ENCODE data around the gene GAS2L2. TPM values are rescaled to one million over a fixed set of nuclear protein-coding genes. Genes with fewer than 3 reads are reported as not detected.

Gene GAS2L2
- total RNA-seq, 1 experiment from 2014 or later, result not detected

- Histone ChIP-seq H3K27me3 (ENCODE audit: control insufficient read depth, insufficient read depth, low read length) (no peaks in the 10 kb centered on the region), H3K36me3 (ENCODE audit: control insufficient read depth, insufficient read depth, low read length) (no peaks in the 10 kb centered on the region), H3K27ac (ENCODE audit: low read length) (no peak overlapping the region), H3K4me3 (ENCODE audit: low read depth in 2 of 2, low read length in 2 of 2) (no peak overlapping the region), H3K9me3 (ENCODE audit: control insufficient read depth, insufficient read depth, low read depth, low read length) (no peaks in the 10 kb centered on the region), H3K4me1 (ENCODE audit: control insufficient read depth, insufficient read depth, low read length) (peaks cover 7% of the 10 kb centered on the region; the same call in 1 of the 2 replicates)
- POLR2A ChIA-PET, result no interaction called here
- DNase-seq (ENCODE audit: low read depth, low spot score), result no peak
- in situ Hi-C loops (cut with HindIII; ENCODE audit: low pct_unique_long_range_greater_than_20kb, low sequenced_read_pairs) (no loop called here), intact Hi-C loops (cut with micrococcal nuclease; ENCODE audit: unreplicated experiment) (no loop called here)
- no peak for TF ChIP-seq POLR2AphosphoS5 (IDR thresholded peaks at IDR 0.05; ENCODE audit: low read depth, low read length)
- TF ChIP-seq, protein P1, sequence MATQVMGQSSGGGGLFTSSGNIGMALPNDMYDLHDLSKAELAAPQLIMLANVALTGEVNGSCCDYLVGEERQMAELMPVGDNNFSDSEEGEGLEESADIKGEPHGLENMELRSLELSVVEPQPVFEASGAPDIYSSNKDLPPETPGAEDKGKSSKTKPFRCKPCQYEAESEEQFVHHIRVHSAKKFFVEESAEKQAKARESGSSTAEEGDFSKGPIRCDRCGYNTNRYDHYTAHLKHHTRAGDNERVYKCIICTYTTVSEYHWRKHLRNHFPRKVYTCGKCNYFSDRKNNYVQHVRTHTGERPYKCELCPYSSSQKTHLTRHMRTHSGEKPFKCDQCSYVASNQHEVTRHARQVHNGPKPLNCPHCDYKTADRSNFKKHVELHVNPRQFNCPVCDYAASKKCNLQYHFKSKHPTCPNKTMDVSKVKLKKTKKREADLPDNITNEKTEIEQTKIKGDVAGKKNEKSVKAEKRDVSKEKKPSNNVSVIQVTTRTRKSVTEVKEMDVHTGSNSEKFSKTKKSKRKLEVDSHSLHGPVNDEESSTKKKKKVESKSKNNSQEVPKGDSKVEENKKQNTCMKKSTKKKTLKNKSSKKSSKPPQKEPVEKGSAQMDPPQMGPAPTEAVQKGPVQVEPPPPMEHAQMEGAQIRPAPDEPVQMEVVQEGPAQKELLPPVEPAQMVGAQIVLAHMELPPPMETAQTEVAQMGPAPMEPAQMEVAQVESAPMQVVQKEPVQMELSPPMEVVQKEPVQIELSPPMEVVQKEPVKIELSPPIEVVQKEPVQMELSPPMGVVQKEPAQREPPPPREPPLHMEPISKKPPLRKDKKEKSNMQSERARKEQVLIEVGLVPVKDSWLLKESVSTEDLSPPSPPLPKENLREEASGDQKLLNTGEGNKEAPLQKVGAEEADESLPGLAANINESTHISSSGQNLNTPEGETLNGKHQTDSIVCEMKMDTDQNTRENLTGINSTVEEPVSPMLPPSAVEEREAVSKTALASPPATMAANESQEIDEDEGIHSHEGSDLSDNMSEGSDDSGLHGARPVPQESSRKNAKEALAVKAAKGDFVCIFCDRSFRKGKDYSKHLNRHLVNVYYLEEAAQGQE (IDR thresholded peaks at IDR 0.05; ENCODE audit: insufficient read depth in 1 of 2, low read depth in 2 of 2, low read length in 1 of 2), result no peak
- TF ChIP-seq, protein P2, sequence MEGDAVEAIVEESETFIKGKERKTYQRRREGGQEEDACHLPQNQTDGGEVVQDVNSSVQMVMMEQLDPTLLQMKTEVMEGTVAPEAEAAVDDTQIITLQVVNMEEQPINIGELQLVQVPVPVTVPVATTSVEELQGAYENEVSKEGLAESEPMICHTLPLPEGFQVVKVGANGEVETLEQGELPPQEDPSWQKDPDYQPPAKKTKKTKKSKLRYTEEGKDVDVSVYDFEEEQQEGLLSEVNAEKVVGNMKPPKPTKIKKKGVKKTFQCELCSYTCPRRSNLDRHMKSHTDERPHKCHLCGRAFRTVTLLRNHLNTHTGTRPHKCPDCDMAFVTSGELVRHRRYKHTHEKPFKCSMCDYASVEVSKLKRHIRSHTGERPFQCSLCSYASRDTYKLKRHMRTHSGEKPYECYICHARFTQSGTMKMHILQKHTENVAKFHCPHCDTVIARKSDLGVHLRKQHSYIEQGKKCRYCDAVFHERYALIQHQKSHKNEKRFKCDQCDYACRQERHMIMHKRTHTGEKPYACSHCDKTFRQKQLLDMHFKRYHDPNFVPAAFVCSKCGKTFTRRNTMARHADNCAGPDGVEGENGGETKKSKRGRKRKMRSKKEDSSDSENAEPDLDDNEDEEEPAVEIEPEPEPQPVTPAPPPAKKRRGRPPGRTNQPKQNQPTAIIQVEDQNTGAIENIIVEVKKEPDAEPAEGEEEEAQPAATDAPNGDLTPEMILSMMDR (IDR thresholded peaks at IDR 0.05), result no peak
- TF ChIP-seq SIN3A (IDR thresholded peaks at IDR 0.05; ENCODE audit: borderline replicate concordance, insufficient read depth, low read depth, low read length), result no peak
- TF ChIP-seq TCF7L2 (IDR thresholded peaks at IDR 0.05; ENCODE audit: low read depth, low read length), result no peak
- ATAC-seq, result no peak
- CTCF ChIA-PET, result interaction anchor here (0.6 kb wide), 1 partner anchor 81 kb away, joined by 3 read pairs; no protein-coding TSS in a partner anchor
- no TSS peak for BruUV-seq (replicated peaks)
These were observed 17.8 kb downstream of the GAS2L2 start for GRCh38 chr17:35735036-35735805.

DNA sequence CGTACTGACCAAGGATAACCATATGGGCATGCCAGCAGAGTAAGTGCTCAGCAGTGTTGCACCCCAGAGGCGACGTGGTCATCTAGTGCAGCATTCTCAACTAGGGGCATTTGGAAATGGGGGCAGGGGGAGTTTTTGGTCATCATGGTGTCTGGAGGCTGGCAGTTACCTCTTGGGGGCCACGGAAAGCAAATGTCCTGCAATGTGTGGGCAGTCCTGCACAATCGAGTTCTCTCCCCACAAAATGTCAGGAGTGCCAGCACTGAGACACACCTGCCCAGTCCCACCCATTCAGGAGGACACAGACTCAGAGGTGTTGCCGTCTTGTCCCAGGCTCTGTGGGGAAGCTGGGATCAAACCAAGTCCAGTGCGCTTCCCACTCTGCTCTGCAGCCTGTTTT is 18.6 kb downstream of the GAS2L2 start:
- ATAC-seq (no peak), DNase-seq (ENCODE audit: low read depth, low spot score) (no peak)
- BruUV-seq (replicated peaks), result no TSS peak
- no peaks in the 10 kb centered on the region for H3K9me3 ChIP-seq (ENCODE audit: control insufficient read depth, insufficient read depth, low read depth, low read length)
- in situ Hi-C loops (cut with HindIII; ENCODE audit: low pct_unique_long_range_greater_than_20kb, low sequenced_read_pairs), result no loop called here
- H3K36me3 ChIP-seq (ENCODE audit: control insufficient read depth, insufficient read depth, low read length), result no peaks in the 10 kb centered on the region
- no peak overlapping the region for H3K27ac ChIP-seq (ENCODE audit: low read length)
- POLR2A ChIA-PET, result no interaction called here
- CTCF ChIA-PET, result no interaction called here
- intact Hi-C loops (cut with micrococcal nuclease; ENCODE audit: unreplicated experiment), result no loop called here
- TF ChIP-seq, protein P1 (IDR thresholded peaks at IDR 0.05; ENCODE audit: insufficient read depth in 1 of 2, low read depth in 2 of 2, low read length in 1 of 2), result no peak
- no peak for TF ChIP-seq POLR2AphosphoS5 (IDR thresholded peaks at IDR 0.05; ENCODE audit: low read depth, low read length)
- H3K4me1 ChIP-seq (ENCODE audit: control insufficient read depth, insufficient read depth, low read length), result peaks cover 7% of the 10 kb centered on the region; the same call in 1 of the 2 replicates
- no peak overlapping the region for H3K4me3 ChIP-seq (ENCODE audit: low read depth in 2 of 2, low read length in 2 of 2)
- no peaks in the 10 kb centered on the region for H3K27me3 ChIP-seq (ENCODE audit: control insufficient read depth, insufficient read depth, low read length)

Data from Panc1 (cell line).